Endothelial cell of umbilical vein (primary cell): ENCODE data around the gene POU3F3. TPM values are rescaled to one million over a fixed set of nuclear protein-coding genes. Genes with fewer than 3 reads are reported as not detected.

Source experiments
- BruUV-seq: library from RNA; stranded (reverse); fragments of 400-500 nt; replicated peaks from 2 replicates; lab custom pipeline; 2021; lab: Mats Ljungman, UMichigan
- CTCF ChIA-PET: fragments of 300-600, 350-600 bp; sonication (Branson Sonifier 250); formaldehyde crosslinking; loops from one replicate; lab custom pipeline; 2021; ENCODE audit warnings: antibody characterized with exemption, inconsistent platforms; lab: Charles Lee
- POLR2A ChIA-PET: fragments of 300-600, 350-600 bp; sonication (Branson Sonifier 250); formaldehyde crosslinking; loops from one replicate; lab custom pipeline; 2021; ENCODE audit warnings: antibody characterized with exemption, inconsistent platforms; lab: Charles Lee
- DNase-seq: peaks from one replicate; pipeline ENCODE4 v3.0.0-alpha.2; 2011; ENCODE audit warnings: low read depth, low spot score
- FAIRE-seq: peaks from 2 replicates; lab custom pipeline; 2011; peaks lifted over from hg19 to GRCh38; lab: Jason Lieb, UNC
- H2AFZ ChIP-seq: 2 replicates; pipeline ENCODE4 v1.6.0; 2012; ENCODE audit warnings: low read depth, low read length, control low read depth, inconsistent platforms
- H3K27ac ChIP-seq: 2 replicates; pipeline ENCODE4 v1.5.1; 2011; ENCODE audit warnings: low read depth, mild to moderate bottlenecking, control low read depth, low read length, moderate library complexity; ENCODE audit not compliant: insufficient read depth
- H3K27me3 ChIP-seq, 2 experiments: 2 replicates each; pipeline versions ENCODE4 v1.6.0 to v1.6.1; 2011; ENCODE audit warnings: low read length in 2 of 2, mixed read lengths in 1 of 2; ENCODE audit not compliant: control insufficient read depth in 2 of 2, insufficient read depth in 2 of 2
- H3K36me3 ChIP-seq, 2 experiments: 2 replicates in 1 of 2; 3 replicates in 1 of 2; pipeline ENCODE4 v1.5.1; 2011; ENCODE audit warnings: low read length in 2 of 2, mild to moderate bottlenecking in 1 of 2, moderate library complexity in 1 of 2; ENCODE audit not compliant: control insufficient read depth in 2 of 2, insufficient read depth in 2 of 2; ENCODE audit errors: extremely low read depth in 1 of 2
- H3K4me1 ChIP-seq: 3 replicates; pipeline ENCODE4 v1.5.1; 2011; ENCODE audit warnings: mild to moderate bottlenecking, low read length; ENCODE audit not compliant: control insufficient read depth, insufficient read depth; ENCODE audit errors: extremely low read depth
- H3K4me2 ChIP-seq: 2 replicates; pipeline ENCODE4 v1.6.1; 2011; ENCODE audit warnings: low read length, control low read depth, mixed read lengths; ENCODE audit not compliant: insufficient read depth
- H3K4me3 ChIP-seq, 3 experiments: fragments of 200-600 bp in 1 of 3; sonication (generic), shearing (Covaris generic) in 1 of 3; replicated peaks in 1 of 3; 2 replicates each; pipeline ENCODE4 v1.5.1; 2011 to 2016; ENCODE audit warnings: control low read depth in 3 of 3, low read length in 3 of 3, mild to moderate bottlenecking in 2 of 3, inconsistent platforms in 1 of 3, low read depth in 1 of 3, moderate library complexity in 1 of 3; ENCODE audit not compliant: insufficient read depth in 1 of 3
- H3K79me2 ChIP-seq: 2 replicates; pipeline ENCODE4 v1.6.0; 2012; ENCODE audit warnings: low read length, inconsistent platforms; ENCODE audit not compliant: control insufficient read depth, insufficient read depth
- H3K9ac ChIP-seq: replicated peaks from 2 replicates; pipeline ENCODE3; 2011; ENCODE audit warnings: low read length, control low read depth; ENCODE audit not compliant: insufficient read depth; ENCODE audit errors: extremely low read depth
- H3K9me1 ChIP-seq: replicated peaks from 3 replicates; pipeline ENCODE4 v1.6.0; 2011; ENCODE audit warnings: mild to moderate bottlenecking, low read length; ENCODE audit not compliant: control insufficient read depth, insufficient read depth; ENCODE audit errors: extremely low read depth
- H3K9me3 ChIP-seq: replicated peaks from 2 replicates; pipeline ENCODE4 v1.5.1; 2012; ENCODE audit warnings: low read length, inconsistent platforms; ENCODE audit not compliant: control insufficient read depth, insufficient read depth
- H4K20me1 ChIP-seq: replicated peaks from 2 replicates; pipeline ENCODE3; 2011; ENCODE audit warnings: mild to moderate bottlenecking, low read length; ENCODE audit not compliant: control insufficient read depth, insufficient read depth; ENCODE audit errors: extremely low read depth
- CTCF ChIP-seq, 2 donors: IDR thresholded peaks; 1 replicate in 1 of 2; 2 replicates in 1 of 2; pipeline ENCODE4 v1.5.1; 2011; ENCODE audit warnings: low read length in 2 of 2, mild to moderate bottlenecking in 2 of 2, moderate library complexity in 2 of 2, control low read depth in 1 of 2, inconsistent platforms in 1 of 2, low read depth in 1 of 2; ENCODE audit not compliant: insufficient read depth in 1 of 2; ENCODE audit errors: extremely low read depth in 1 of 2
- EZH2 ChIP-seq: IDR thresholded peaks from 2 replicates; pipeline ENCODE4 v1.6.1; 2012; ENCODE audit warnings: borderline replicate concordance, low read depth, mild to moderate bottlenecking, moderate library complexity, low read length, inconsistent platforms; ENCODE audit not compliant: severe bottlenecking
- FOS ChIP-seq: IDR thresholded peaks from 2 replicates; pipeline ENCODE4 v1.6.1; 2011; ENCODE audit warnings: mild to moderate bottlenecking, low read length, moderate library complexity, borderline replicate concordance; ENCODE audit not compliant: insufficient read depth
- GATA2 ChIP-seq: IDR thresholded peaks from 2 replicates; pipeline ENCODE4 v1.7.0; 2011; ENCODE audit warnings: low read depth, mild to moderate bottlenecking, moderate library complexity, mixed read lengths, low read length; ENCODE audit not compliant: insufficient read length, insufficient read depth
- MAX ChIP-seq: IDR thresholded peaks from 2 replicates; pipeline ENCODE4 v1.6.1; 2011; ENCODE audit not compliant: insufficient read depth, insufficient read length
- MYC ChIP-seq: IDR thresholded peaks from one replicate; pipeline ENCODE4 v1.6.1; 2011; ENCODE audit warnings: mild to moderate bottlenecking, low read depth, low read length
- POLR2A ChIP-seq: IDR thresholded peaks from 2 replicates; pipeline ENCODE4 v1.6.1; 2012; ENCODE audit warnings: low read depth, mild to moderate bottlenecking, control low read depth, low read length
- POLR2AphosphoS5 ChIP-seq: IDR thresholded peaks from 2 replicates; pipeline ENCODE4 v1.6.1; 2012; ENCODE audit warnings: low read depth, mild to moderate bottlenecking, control low read depth, low read length, moderate library complexity; ENCODE audit not compliant: insufficient read depth
- dilution Hi-C: fragments of 300-500 bp; cut with MboI; formaldehyde crosslinking; loops from one replicate; pipeline ENCODE4 v1.15.0; 2019; ENCODE audit warnings: low sequenced_read_pairs; ENCODE audit not compliant: extremely low pct_ligation_motif_present
- intact Hi-C: fragments of 100-400 bp; cut with micrococcal nuclease; formaldehyde crosslinking; loops from one replicate; pipeline ENCODE4 v1.10.0; 2022
- polyA plus RNA-seq, 4 experiments: library from polyadenylated mRNA; depleted of rRNA in 3 of 4; stranded (reverse) in 3 of 4; unstranded in 1 of 4; fragments of >200 nt; gene quantifications; 2 replicates each; pipeline versions ENCODE4 v1.2.1 to v1.2.3, GENCODE V29; 2011 to 2012; ENCODE audit warnings: missing spikeins in 1 of 4
- total RNA-seq: library from RNA; stranded (reverse); gene quantifications from 2 replicates; pipeline ENCODE4 v1.2.3, GENCODE V29; 2021

Gene POU3F3
- total and polyA plus RNA-seq, 2 donors (not counting 3 experiments of a cell fraction or from before 2014, with no cell fraction given), result not detected

- no peaks in the 10 kb centered on the region for H3K79me2 ChIP-seq
- no peaks in the 10 kb centered on the region for H3K9me3 ChIP-seq
- no peaks in the 10 kb centered on the region for H3K9me1 ChIP-seq
- H3K4me3 ChIP-seq, result no peak overlapping the region
- intact Hi-C loops (loop anchor here (5.0 kb wide), 1 partner anchor 182 kb away; the partner anchor contains the start of gene MRPS9), dilution Hi-C loops (no loop called here)
- TF ChIP-seq FOS (no peak), MYC (no peak), CTCF (IDR thresholded peaks at IDR 0.05; ENCODE audit: extremely low read depth in 1 of 2, insufficient read depth in 1 of 2, low read depth in 1 of 2, low read length in 2 of 2) (no peak), POLR2A (no peak), MAX (no peak), GATA2 (no peak), POLR2AphosphoS5 (no peak), EZH2 (no peak)
- peaks cover 67 to 84% of the 10 kb centered on the region in 2 experiments for H3K27me3 ChIP-seq
- no peaks in the 10 kb centered on the region for H4K20me1 ChIP-seq
- ChIA-PET POLR2A (no interaction called here), CTCF (no interaction called here)
- FAIRE-seq (no peak), DNase-seq (no peak)
- no peak overlapping the region for H3K4me2 ChIP-seq
- H3K9ac ChIP-seq, result no peak overlapping the region
- H3K36me3 ChIP-seq, result no peaks in the 10 kb centered on the region
- H3K27ac ChIP-seq, result no peak overlapping the region
- peaks cover 2% of the 10 kb centered on the region for H3K4me1 ChIP-seq
- H2AFZ ChIP-seq, result no peak overlapping the region
- no TSS peak for BruUV-seq
These were observed 1.5 kb downstream of the POU3F3 start for GRCh38 chr2:104855221-104856085.
